HepG2 (cell line): ENCODE results near the gene SPTBN4. TPM values are rescaled to one million over a fixed set of nuclear protein-coding genes. Genes with fewer than 3 reads are reported as not detected.
A peak's percentile ranks its signal among the peaks of the same experiment; 100 is the strongest.

Source experiments
- DNMT3B ChIP-seq: conservative IDR thresholded peaks from 2 replicates; pipeline ENCODE4 v1.6.1; 2016; ENCODE audit warnings: missing biosample characterization, control low read depth
- ELF1 ChIP-seq: sonication (generic); formaldehyde crosslinking; IDR thresholded peaks from 2 replicates; pipeline ENCODE4 v1.4.0; 2020; ENCODE audit warnings: missing genetic modification reagents
- FOXO1 ChIP-seq: sonication (generic); formaldehyde crosslinking; IDR thresholded peaks from 2 replicates; pipeline ENCODE4 v1.4.0; 2020; ENCODE audit warnings: missing genetic modification reagents
- HNRNPLL ChIP-seq: fragments of 200-400 bp; formaldehyde crosslinking; IDR thresholded peaks from 2 replicates; pipeline ENCODE4 v1.6.1; 2017; ENCODE audit warnings: mild to moderate bottlenecking, low read depth, low read length; ENCODE audit not compliant: poor library complexity, severe bottlenecking
- IRF2 ChIP-seq: IDR thresholded peaks from 2 replicates; pipeline ENCODE4 v1.6.1; 2018; ENCODE audit warnings: missing genetic modification reagents, missing compliant biosample characterization
- NFYB ChIP-seq: sonication (generic); formaldehyde crosslinking; IDR thresholded peaks from 2 replicates; pipeline ENCODE4 v1.4.0; 2020; ENCODE audit warnings: missing genetic modification reagents
- RFXAP ChIP-seq: sonication (generic); formaldehyde crosslinking; IDR thresholded peaks from 2 replicates; pipeline ENCODE4 v1.4.0; 2020; ENCODE audit warnings: missing genetic modification reagents, borderline replicate concordance
- ZBTB40 ChIP-seq, 2 experiments: fragments of 450-650 bp in 1 of 2; sonication (generic) in 1 of 2; formaldehyde crosslinking in 1 of 2; IDR thresholded peaks; 2 replicates each; pipeline versions ENCODE4 v1.6.1 to v1.8.0; 2016 to 2022; ENCODE audit warnings: antibody characterized with exemption in 1 of 2, mild to moderate bottlenecking in 1 of 2, missing genetic modification reagents in 1 of 2
- ZNF225 ChIP-seq: sonication (generic); formaldehyde crosslinking; IDR thresholded peaks from 2 replicates; pipeline ENCODE4 v1.4.0; 2020; ENCODE audit warnings: mild to moderate bottlenecking, missing genetic modification reagents
- ZNF282 ChIP-seq: fragments of 450-650 bp; IDR thresholded peaks from 2 replicates; pipeline ENCODE4 v1.6.1; 2018; ENCODE audit not compliant: partially characterized antibody
- ZNF430 ChIP-seq: sonication (generic); formaldehyde crosslinking; IDR thresholded peaks from 2 replicates; pipeline ENCODE4 v1.9.0; 2021; ENCODE audit warnings: mild to moderate bottlenecking, missing genetic modification reagents
- ZNF496 ChIP-seq: sonication (generic); formaldehyde crosslinking; IDR thresholded peaks from 2 replicates; pipeline ENCODE4 v1.8.1; 2023; ENCODE audit warnings: mild to moderate bottlenecking, moderate library complexity, missing genetic modification reagents; ENCODE audit not compliant: insufficient replicate concordance
- ZNF749 ChIP-seq: sonication (generic); formaldehyde crosslinking; IDR thresholded peaks from 2 replicates; pipeline ENCODE4 v1.8.0; 2022; ENCODE audit warnings: mild to moderate bottlenecking, missing genetic modification reagents, moderate library complexity, borderline replicate concordance
- polyA plus RNA-seq, 8 experiments: library from polyadenylated mRNA; depleted of rRNA in 3 of 8; stranded (reverse) in 7 of 8; unstranded in 1 of 8; fragments of >200 nt; fragmentation: Illumina TruSeq in 4 of 8; extraction: Trizol in 4 of 8; gene quantifications; 2 replicates each; pipeline versions ENCODE4 v1.2.1 to v1.2.3, GENCODE V29; 2011 to 2016; ENCODE audit warnings: low read depth in 4 of 8, missing spikeins in 1 of 8, mixed read lengths in 1 of 8; ENCODE audit not compliant: insufficient read depth in 1 of 8
- total RNA-seq, 5 experiments: library from RNA; depleted of rRNA; stranded (reverse); fragments of >200 nt; fragmentation: Illumina TruSeq; extraction: Trizol; gene quantifications; 2 replicates each; pipeline ENCODE4 v1.2.3, GENCODE V29; 2016; ENCODE audit warnings: low read depth in 1 of 5
- TF ChIP-seq, protein P1 (sequence below): sonication (generic); formaldehyde crosslinking; IDR thresholded peaks from 2 replicates; pipeline ENCODE4 v1.8.0; 2022; ENCODE audit warnings: mild to moderate bottlenecking, missing genetic modification reagents; ENCODE audit not compliant: insufficient replicate concordance
- TF ChIP-seq, protein P2 (sequence below): sonication (generic); formaldehyde crosslinking; conservative IDR thresholded peaks from 2 replicates; pipeline ENCODE4 v1.8.1; 2023; ENCODE audit warnings: missing genetic modification reagents

Gene SPTBN4
- total and polyA plus RNA-seq, 2 of the 13 experiments (the other 11 are each of a cell fraction or from before 2014, with no cell fraction given), result 0.11 TPM

- TF ChIP-seq, protein P1, sequence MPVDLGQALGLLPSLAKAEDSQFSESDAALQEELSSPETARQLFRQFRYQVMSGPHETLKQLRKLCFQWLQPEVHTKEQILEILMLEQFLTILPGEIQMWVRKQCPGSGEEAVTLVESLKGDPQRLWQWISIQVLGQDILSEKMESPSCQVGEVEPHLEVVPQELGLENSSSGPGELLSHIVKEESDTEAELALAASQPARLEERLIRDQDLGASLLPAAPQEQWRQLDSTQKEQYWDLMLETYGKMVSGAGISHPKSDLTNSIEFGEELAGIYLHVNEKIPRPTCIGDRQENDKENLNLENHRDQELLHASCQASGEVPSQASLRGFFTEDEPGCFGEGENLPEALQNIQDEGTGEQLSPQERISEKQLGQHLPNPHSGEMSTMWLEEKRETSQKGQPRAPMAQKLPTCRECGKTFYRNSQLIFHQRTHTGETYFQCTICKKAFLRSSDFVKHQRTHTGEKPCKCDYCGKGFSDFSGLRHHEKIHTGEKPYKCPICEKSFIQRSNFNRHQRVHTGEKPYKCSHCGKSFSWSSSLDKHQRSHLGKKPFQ, result no peak
- TF ChIP-seq FOXO1 (CRISPR knock-in tag) (no peak), ELF1 (CRISPR knock-in tag) (peak; percentile 68), ZNF749 (CRISPR knock-in tag) (no peak; the same call in 1 of the 2 replicates), HNRNPLL (peak; percentile 65), DNMT3B (no peak), IRF2 (CRISPR knock-in tag) (peak; percentile 49; the same call in 1 of the 2 replicates), NFYB (CRISPR knock-in tag) (peak; percentile 99), ZNF496 (CRISPR knock-in tag) (no peak), ZBTB40 (IDR thresholded peaks at IDR 0.05) (no peak), ZBTB40 (CRISPR knock-in tag; IDR thresholded peaks at IDR 0.05) (peak; percentile 55; the same call in 1 of the 2 replicates), ZNF282 (no peak), RFXAP (CRISPR knock-in tag) (peak; percentile 96), ZNF430 (peak; percentile 49; the same call in 1 of the 2 replicates), ZNF225 (peak; percentile 63; the same call in 1 of the 2 replicates)
- TF ChIP-seq, protein P2, sequence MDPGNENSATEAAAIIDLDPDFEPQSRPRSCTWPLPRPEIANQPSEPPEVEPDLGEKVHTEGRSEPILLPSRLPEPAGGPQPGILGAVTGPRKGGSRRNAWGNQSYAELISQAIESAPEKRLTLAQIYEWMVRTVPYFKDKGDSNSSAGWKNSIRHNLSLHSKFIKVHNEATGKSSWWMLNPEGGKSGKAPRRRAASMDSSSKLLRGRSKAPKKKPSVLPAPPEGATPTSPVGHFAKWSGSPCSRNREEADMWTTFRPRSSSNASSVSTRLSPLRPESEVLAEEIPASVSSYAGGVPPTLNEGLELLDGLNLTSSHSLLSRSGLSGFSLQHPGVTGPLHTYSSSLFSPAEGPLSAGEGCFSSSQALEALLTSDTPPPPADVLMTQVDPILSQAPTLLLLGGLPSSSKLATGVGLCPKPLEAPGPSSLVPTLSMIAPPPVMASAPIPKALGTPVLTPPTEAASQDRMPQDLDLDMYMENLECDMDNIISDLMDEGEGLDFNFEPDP (CRISPR knock-in tag), result no peak
Measured at GRCh38 chr19:40425450-40426287, 41.1 kb upstream of the SPTBN4 start, which contains the start of gene SERTAD1 (continued).
